Activated T-helper 2 cell treated with anti-CD3 and anti-CD28 coated beads, Interferon-gamma antibody, Interleukin-2, Interleukin-4, amounts not matched to agents 10 μg/mL and 5 μg/mL and 100 μg/mL, durations not matched to agents 14 hours and 24 hours and 36 hours (primary cell): Measurements from ENCODE around the gene VPS41. TPM values are rescaled to one million over a fixed set of nuclear protein-coding genes. Genes with fewer than 3 reads are reported as not detected.
A peak's percentile ranks its signal among the peaks of the same experiment; 100 is the strongest.

Source experiments
- DNase-seq: peaks from one replicate; pipeline ENCODE4 v3.0.0; 2021; ENCODE audit warnings: low spot score
- H3K27ac Mint-ChIP-seq: one replicate; pipeline ENCODE4 v1.8.0; 2021; ENCODE audit warnings: mixed read lengths
- H3K27me3 Mint-ChIP-seq: one replicate; pipeline ENCODE4 v1.8.0; 2021; ENCODE audit warnings: low read depth, mixed read lengths
- H3K36me3 Mint-ChIP-seq: one replicate; pipeline ENCODE4 v1.8.0; 2021; ENCODE audit warnings: low read depth, mixed read lengths
- H3K4me1 Mint-ChIP-seq: one replicate; pipeline ENCODE4 v1.8.0; 2021; ENCODE audit warnings: low read depth, mixed read lengths
- H3K4me3 Mint-ChIP-seq: one replicate; pipeline ENCODE4 v1.8.0; 2021; ENCODE audit warnings: low read depth, mild to moderate bottlenecking, moderate library complexity, mixed read lengths
- H3K9me3 Mint-ChIP-seq: one replicate; pipeline ENCODE4 v1.8.0; 2021; ENCODE audit warnings: mixed read lengths
- intact Hi-C: fragments of 100-400 bp; cut with micrococcal nuclease; formaldehyde crosslinking; loops from one replicate; pipeline ENCODE4 v1.15.1; 2023
- total RNA-seq: library from RNA; stranded (reverse); gene quantifications from 2 replicates; pipeline ENCODE4 v1.2.3, GENCODE V29; 2022

VPS41 gene
- total RNA-seq, 1 donor from 2014 or later: 59.9 TPM

GRCh38 chr7:38934051-38934450 is 25.1 kb upstream of the VPS41 start:
- no peaks in the 10 kb centered on the region for H3K9me3 Mint-ChIP-seq
- H3K27me3 Mint-ChIP-seq: peaks cover 2% of the 10 kb centered on the region
- peaks cover 2% of the 10 kb centered on the region for H3K4me1 Mint-ChIP-seq
- DNase-seq: no peak
- no peak overlapping the region for H3K4me3 Mint-ChIP-seq
- intact Hi-C loops: loop anchor here (5.0 kb wide), 1 partner anchor 137 kb away; no protein-coding TSS in a partner anchor
- H3K36me3 Mint-ChIP-seq: no peaks in the 10 kb centered on the region
- H3K27ac Mint-ChIP-seq: no peak overlapping the region

- peak; percentile 12 for DNase-seq
- H3K9me3 Mint-ChIP-seq: no peaks in the 10 kb centered on the region
- no peak overlapping the region for H3K4me3 Mint-ChIP-seq
- intact Hi-C loops: loop anchor here (2.0 to 5.0 kb wide), 2 partner anchors 135 to 588 kb away; no protein-coding TSS in a partner anchor
- H3K4me1 Mint-ChIP-seq: peaks cover 2% of the 10 kb centered on the region
- no peaks in the 10 kb centered on the region for H3K36me3 Mint-ChIP-seq
- H3K27me3 Mint-ChIP-seq: peaks cover 2% of the 10 kb centered on the region
- H3K27ac Mint-ChIP-seq: no peak overlapping the region
Measured at GRCh38 chr7:38932509-38933168, 23.6 kb upstream of the VPS41 start.

DNA sequence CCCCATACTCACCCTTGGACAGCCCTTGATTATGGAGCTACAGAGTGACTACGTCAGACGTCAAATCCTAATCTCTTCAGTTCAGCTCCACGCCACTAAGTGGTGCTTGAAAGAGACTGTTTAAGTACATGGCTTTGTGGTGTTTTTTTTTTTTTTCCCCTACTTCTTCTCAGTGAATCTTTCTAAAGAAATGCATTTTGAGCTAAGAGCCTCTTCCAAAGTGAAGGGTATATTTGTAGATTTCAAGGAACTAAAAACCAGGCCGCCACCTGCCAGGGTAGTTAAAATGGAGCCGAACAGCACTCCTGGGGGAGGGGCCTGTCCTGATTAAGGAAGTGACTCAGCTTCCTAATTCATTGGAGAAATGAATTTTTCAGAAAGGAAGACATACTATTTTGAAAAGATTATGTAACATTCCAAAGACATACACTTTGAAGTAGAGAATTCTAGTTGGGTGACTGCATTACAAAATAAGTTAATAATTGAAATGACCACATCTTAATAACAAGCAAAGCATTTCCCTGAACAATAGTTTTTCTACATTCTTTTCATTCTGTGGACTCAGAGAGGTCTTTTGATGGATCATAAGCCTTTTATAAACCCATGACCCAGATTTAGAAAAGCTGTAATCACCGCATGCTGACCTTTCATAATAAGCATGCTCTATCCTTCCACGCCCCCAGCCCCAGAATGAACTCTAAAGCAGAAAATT is 20.6 kb upstream of the VPS41 start:
- Mint-ChIP-seq H3K27me3 (peaks cover 3% of the 10 kb centered on the region), H3K4me1 (peaks cover 2% of the 10 kb centered on the region), H3K4me3 (no peak overlapping the region), H3K9me3 (no peaks in the 10 kb centered on the region), H3K27ac (no peak overlapping the region), H3K36me3 (no peaks in the 10 kb centered on the region)
- DNase-seq: no peak
- intact Hi-C loops: loop anchor here (5.0 kb wide), 1 partner anchor 132 kb away; no protein-coding TSS in a partner anchor

GRCh38 chr7:38928506-38928905 is 19.5 kb upstream of the VPS41 start:
- peaks cover 3% of the 10 kb centered on the region for H3K27me3 Mint-ChIP-seq
- no peaks in the 10 kb centered on the region for H3K36me3 Mint-ChIP-seq
- DNase-seq: no peak
- intact Hi-C loops: no loop called here
- H3K9me3 Mint-ChIP-seq: no peaks in the 10 kb centered on the region
- H3K4me3 Mint-ChIP-seq: no peak overlapping the region
- no peak overlapping the region for H3K27ac Mint-ChIP-seq
- H3K4me1 Mint-ChIP-seq: peaks cover 2% of the 10 kb centered on the region

DNA sequence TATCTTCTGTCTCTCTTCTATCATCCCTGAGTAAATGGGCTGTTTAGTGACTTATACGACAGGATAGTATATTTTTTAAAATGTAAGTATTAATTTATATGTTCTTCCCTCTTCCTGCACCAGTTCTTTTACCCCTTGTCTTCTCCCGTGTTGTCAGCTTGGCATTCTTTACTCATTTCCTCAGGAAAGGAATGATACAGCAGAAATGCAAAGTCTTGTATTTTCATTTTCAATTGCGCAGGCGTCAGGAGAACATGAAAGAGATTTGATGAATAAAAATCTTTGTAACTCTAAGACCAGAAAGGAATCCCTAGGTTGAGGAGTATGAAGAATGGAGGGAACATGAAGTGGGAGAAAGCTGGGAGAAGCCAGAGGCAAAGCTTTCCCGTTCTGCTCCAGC is 18.8 kb upstream of the VPS41 start:
- H3K36me3 Mint-ChIP-seq: no peaks in the 10 kb centered on the region
- no peak overlapping the region for H3K4me3 Mint-ChIP-seq
- no peaks in the 10 kb centered on the region for H3K9me3 Mint-ChIP-seq
- no peak for DNase-seq
- H3K27ac Mint-ChIP-seq: no peak overlapping the region
- H3K27me3 Mint-ChIP-seq: peaks cover 3% of the 10 kb centered on the region
- intact Hi-C loops: no loop called here
- peaks cover 2% of the 10 kb centered on the region for H3K4me1 Mint-ChIP-seq

DNA sequence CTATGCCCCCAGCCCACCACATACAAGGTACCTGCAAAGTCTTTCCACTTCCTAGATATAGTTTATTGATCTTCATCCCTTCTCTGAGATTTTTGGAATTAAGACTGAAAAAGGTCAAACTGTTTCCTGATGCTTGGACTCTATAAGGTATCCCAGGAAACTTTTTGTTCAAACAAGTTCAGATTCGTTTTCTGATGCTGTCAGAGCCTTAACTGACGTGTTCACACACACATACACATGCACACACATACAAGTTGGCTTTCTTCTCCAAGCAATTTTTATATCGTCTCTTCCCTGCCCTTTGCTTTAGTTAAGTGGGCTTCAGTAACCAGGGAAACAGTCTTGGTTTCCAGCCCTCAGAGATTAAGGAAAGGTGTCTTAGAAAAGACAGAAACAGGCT is 11.7 kb upstream of the VPS41 start:
- no peak overlapping the region for H3K27ac Mint-ChIP-seq
- H3K27me3 Mint-ChIP-seq: peaks cover 3% of the 10 kb centered on the region
- intact Hi-C loops: no loop called here
- H3K4me1 Mint-ChIP-seq: no peaks in the 10 kb centered on the region
- no peaks in the 10 kb centered on the region for H3K36me3 Mint-ChIP-seq
- no peak overlapping the region for H3K4me3 Mint-ChIP-seq
- DNase-seq: no peak
- H3K9me3 Mint-ChIP-seq: no peaks in the 10 kb centered on the region

DNA sequence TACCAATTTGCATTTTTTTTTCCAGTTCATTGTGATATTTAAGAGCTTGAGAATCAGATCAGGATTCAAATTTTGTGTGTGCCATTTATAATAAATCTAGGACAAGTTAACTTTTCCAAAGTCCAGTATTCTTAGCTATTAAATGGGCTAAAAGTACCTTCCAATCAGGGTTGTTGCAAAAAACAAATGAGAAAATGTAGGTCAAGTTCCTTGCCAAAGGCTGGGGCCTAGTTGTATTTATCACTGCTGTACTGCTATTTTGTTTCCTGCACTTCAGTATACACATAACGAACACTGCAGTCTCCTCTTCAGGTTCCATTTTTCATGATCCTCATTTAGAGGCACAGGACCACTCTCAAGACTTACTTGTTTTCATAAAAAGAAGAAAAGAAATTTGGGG is 7.4 kb upstream of the VPS41 start:
- H3K36me3 Mint-ChIP-seq: no peaks in the 10 kb centered on the region
- H3K4me1 Mint-ChIP-seq: no peaks in the 10 kb centered on the region
- no peak overlapping the region for H3K27ac Mint-ChIP-seq
- peaks cover 12% of the 10 kb centered on the region for H3K27me3 Mint-ChIP-seq
- intact Hi-C loops: no loop called here
- no peak overlapping the region for H3K4me3 Mint-ChIP-seq
- no peaks in the 10 kb centered on the region for H3K9me3 Mint-ChIP-seq
- DNase-seq: no peak

DNA sequence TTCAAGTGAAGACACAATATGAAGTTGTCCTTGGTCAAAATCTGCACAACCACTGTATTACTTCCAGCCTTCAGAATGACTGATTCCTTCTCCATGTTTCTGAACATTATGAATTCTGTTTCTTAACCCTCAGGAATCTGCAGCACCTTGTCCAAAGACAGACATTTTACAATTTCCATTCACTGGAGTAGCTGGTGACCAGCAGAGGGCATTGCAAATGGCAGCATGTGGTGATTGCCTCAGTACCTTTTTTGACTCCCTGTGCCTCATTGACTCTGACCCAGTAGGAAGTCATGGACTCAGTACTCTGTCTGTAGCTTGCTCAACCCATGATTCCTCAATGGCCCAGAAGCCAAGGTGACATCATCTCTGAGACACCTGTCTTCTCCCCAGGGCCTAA is 879 bp upstream of the VPS41 start:
- Mint-ChIP-seq H3K36me3 (peaks cover 6% of the 10 kb centered on the region), H3K9me3 (no peaks in the 10 kb centered on the region), H3K4me3 (no peak overlapping the region), H3K27ac (no peak overlapping the region), H3K27me3 (peaks cover 12% of the 10 kb centered on the region), H3K4me1 (peaks cover 23% of the 10 kb centered on the region)
- intact Hi-C loops: loop anchor here (5.0 to 10.0 kb wide), 3 partner anchors 115 to 1225 kb away; partner anchors contain the start of genes MPLKIP and SUGCT
- DNase-seq: no peak

DNA sequence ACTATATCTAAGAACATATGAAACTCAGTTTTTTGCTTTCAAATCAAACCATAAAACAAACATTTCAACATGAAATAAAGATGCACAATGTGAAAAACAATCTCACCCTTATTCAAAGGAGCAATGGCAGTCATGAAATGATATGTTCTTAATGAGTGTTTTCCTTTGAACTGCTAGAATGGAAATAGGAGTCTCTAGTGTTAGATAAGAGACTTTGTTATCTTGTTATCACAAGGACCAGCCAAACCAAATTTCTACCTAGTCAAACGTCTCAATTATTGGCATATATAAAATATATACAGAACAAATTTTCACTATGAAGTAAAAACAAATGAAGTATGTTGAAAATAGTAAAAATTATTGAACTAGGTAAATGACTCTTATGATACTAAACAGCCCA is 1.2 kb downstream of the VPS41 start:
- Mint-ChIP-seq H3K4me3 (peak overlapping the region; percentile 92), H3K27ac (no peak overlapping the region)

DNA sequence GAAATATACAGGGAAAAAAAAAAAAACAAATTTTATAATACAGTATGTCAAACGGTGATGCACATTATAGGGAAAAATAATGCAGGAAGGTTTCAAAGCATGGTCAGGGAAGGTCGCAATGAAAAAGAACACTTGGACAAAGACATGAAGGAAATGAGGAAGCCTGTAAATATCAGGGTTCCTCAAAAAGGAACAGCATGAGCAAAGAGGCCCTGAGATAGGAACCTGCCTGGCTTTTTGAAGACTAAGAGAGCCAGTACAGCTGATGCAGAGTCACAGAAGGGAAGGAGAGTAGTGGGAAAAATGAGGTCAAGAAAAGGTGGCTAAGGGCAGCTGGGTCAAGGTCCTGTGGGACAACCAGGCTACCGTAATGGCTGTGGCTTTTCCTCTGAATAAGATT is 1.9 kb downstream of the VPS41 start:
- Mint-ChIP-seq H3K36me3 (peaks cover 13% of the 10 kb centered on the region), H3K27me3 (peaks cover 1% of the 10 kb centered on the region), H3K4me3 (peak overlapping the region; percentile 58), H3K9me3 (no peaks in the 10 kb centered on the region), H3K4me1 (peaks cover 46% of the 10 kb centered on the region), H3K27ac (no peak overlapping the region)
- no peak for DNase-seq
- intact Hi-C loops: loop anchor here (5.0 to 10.0 kb wide), 3 partner anchors 112 to 1228 kb away; partner anchors contain the start of genes MPLKIP and SUGCT

More for the DNA sequence above, 1.2 kb downstream of the VPS41 start:
- no peak for DNase-seq
- H3K4me1 Mint-ChIP-seq: peaks cover 41% of the 10 kb centered on the region
- H3K27me3 Mint-ChIP-seq: peaks cover 2% of the 10 kb centered on the region
- peaks cover 13% of the 10 kb centered on the region for H3K36me3 Mint-ChIP-seq
- no peaks in the 10 kb centered on the region for H3K9me3 Mint-ChIP-seq
- intact Hi-C loops: loop anchor here (5.0 to 10.0 kb wide), 3 partner anchors 113 to 1227 kb away; partner anchors contain the start of genes MPLKIP and SUGCT

GRCh38 chr7:38905056-38905759 is 3.8 kb downstream of the VPS41 start:
- intact Hi-C loops: loop anchor here (1.0 to 10.0 kb wide), 4 partner anchors 21 to 1230 kb away; partner anchors contain the start of genes MPLKIP and SUGCT
- Mint-ChIP-seq H3K4me1 (peaks cover 50% of the 10 kb centered on the region), H3K27ac (peak overlapping the region; percentile 45), H3K36me3 (peaks cover 19% of the 10 kb centered on the region), H3K4me3 (no peak overlapping the region), H3K27me3 (no peaks in the 10 kb centered on the region), H3K9me3 (no peaks in the 10 kb centered on the region)
- no peak for DNase-seq

- Mint-ChIP-seq H3K27me3 (no peaks in the 10 kb centered on the region), H3K27ac (no peak overlapping the region), H3K36me3 (peaks cover 20% of the 10 kb centered on the region), H3K4me3 (no peak overlapping the region), H3K4me1 (peaks cover 47% of the 10 kb centered on the region), H3K9me3 (no peaks in the 10 kb centered on the region)
- no peak for DNase-seq
- intact Hi-C loops: loop anchor here (10.0 kb wide), 2 partner anchors 108 to 1232 kb away; partner anchors contain the start of genes MPLKIP and SUGCT
Measured at GRCh38 chr7:38903057-38903456, 5.9 kb downstream of the VPS41 start.
